GM18520 (cell line): ENCODE data around the gene MBOAT2.

ENCODE experiments used
- ATAC-seq: cut with Tn5 transposase; IDR thresholded peaks from one replicate; pipeline ENCODE4 v1.9.1; 2021; ENCODE audit not compliant: unreplicated experiment

MBOAT2 gene

DNA sequence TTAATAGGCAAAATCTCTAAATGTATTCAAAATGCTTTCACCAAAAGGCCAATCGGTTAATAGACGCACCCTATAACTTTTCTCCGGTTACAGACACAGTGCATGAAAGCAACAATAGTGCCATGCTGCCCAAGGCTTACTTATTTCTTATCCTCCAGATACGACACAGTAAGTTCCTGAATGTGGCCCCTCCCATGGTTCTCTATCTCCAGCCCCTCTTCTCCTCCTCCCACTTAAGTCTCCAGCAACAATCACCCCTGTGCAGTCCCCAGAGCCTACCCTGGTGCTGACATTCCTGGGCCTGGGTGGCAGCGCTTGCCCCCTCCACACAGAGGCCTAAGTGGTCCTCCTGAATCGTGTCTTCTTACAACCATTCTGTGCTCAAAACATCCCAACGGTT, 169.6 kb downstream of the MBOAT2 start:
- no peak for ATAC-seq

DNA sequence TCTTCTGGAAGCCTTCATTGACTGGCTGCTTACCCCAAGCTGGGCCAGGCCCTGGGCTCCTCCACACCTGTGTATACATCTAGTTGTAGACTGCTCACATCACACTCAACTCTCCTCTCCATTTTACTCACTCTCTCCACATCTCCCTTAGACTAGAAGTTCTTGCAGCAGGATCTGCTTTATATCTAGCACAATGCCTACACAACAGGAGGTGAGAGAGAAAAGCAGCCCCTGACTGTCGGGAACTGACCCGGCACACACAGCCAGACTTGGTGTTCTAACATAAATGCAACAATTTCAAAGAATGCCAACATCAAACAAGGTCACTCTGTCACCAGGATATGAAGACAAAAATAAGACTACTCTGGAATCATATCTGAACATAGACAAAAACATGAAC, 172.0 kb downstream of the MBOAT2 start:
- ATAC-seq = no peak

DNA sequence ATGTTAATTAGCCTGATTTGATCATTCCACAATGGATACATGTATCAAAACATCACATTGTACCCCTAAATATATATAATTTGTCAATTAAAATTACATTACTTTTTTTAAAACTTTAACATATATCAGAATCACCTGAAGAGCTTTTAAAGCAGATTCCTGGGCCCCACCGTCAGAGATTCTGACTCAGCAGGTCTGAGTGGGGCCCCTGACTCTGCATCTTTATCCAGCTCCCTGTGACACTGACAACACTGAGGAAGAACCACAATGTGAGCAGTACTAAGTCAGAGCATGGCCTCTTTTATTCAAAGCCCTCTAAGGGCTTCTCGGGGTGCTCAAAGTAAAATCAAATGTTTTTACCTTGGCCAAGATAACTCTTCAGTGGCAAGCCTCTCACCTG, 175.8 kb downstream of the MBOAT2 start:
- ATAC-seq = no peak

DNA sequence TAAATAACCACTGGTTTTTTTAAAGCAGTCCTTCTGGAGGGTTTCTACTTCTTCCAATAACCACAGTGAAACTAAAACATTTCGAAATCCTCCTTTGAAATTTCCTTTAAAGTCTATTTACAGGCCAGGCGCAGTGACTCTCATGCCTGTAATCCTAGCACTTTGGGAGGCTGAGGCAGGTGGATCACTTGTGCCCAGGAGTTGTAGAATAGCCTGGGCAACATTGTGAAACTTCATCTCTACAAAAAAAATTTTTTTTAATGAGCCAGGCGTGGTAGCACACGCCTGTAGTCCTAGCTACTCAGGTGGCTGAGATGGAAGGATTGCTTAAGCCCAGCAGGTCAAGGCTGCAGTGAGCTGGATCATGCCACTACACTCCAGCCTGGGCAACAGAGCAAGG, 181.3 kb downstream of the MBOAT2 start:
- ATAC-seq = no peak

DNA sequence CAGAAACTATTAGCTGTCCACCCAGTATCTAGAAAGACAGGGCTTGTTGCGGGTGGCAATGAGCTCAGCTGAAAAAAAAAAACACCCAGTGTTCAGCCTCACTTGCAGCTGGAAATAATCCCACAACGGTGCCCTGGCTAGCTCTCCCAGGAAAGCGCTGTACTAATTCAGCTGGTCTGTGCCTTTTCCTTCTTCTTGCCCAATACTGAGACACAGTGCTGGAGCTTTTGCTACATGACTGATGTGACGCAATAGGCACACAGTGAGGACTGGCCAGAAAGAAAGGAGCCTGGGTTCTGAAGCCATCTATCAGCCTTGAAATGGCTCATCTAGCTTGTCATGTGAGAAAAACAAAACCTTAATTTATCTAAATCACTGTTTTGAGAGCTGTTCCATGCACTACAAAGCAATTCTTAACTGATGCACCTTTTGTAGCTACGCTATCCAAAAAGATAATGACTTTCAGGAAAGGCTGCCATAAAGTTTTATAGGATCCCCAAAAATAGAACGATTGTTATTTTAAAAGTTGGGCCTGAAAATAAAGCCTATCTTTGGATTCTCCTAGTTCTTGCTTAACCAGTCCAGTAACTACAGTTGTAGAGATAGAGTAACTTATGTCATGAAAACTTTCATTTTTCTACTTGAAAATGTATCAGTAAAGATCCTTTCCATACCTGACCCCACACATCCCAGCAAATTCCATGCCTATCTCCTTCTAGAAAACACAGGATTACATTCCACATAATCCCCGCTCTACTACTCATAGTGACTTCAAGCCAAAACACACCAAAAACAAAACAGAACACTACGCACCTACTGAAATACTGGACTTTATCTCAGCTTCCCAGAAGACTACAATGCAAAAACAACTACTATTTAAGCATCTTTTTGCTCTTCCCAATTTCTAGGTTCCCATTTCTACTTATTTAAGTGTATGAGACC, 181.9 kb downstream of the MBOAT2 start:
- no peak for ATAC-seq

DNA sequence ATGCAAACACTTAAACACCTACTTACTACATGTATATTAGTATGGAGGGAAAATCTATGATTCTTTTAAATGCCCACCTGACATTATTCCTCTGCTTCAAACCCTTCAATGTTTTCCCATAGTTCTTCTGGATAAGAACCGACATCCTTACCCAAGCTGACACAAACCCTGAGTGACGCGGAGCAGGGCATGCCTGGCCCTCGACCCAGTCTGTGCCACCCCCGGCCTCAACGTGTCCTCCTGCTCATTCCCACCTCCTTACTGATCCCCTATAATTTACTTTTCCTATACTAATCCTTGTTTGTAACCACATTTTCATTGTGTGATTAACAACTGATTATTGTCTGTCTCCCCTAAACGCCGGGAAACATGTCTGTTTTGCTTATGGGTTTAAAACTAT, 183.5 kb downstream of the MBOAT2 start:
- no peak for ATAC-seq

DNA sequence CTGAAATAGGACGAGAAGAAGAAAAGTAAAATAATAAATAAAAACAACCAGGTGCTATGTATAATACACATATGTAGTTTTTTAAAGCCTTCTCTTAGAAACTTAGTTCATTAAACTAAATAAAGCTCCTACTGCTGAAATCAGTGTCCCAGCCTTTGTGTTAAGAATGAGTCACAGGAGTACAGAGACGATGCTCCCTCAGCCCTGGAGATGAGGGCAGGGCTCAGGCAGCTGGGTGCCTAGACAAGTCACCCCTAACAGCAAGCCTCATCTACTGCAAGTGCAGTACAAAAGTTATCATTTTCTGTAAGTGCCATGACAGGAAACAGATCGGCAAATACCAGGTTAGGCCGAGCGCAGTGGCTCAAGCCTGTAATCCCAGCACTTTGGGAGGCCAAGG, 184.3 kb downstream of the MBOAT2 start:
- no peak for ATAC-seq

DNA sequence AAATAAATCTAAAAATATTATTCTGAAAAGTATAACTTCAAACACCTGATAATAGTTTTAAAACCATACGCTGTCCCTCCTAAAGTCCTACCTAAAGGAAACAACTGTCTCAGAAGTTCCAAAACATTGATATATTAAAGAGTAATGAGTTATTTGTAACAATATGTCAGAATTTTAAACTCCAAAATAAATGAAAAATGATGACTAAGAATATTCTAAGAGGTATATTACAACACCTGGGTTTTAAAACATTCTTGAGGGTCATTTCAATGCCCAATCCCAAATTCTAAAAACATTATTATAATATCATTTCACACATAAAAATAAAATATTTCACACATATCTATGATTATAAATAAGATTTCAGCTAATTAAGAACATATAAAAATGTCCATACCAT, 186.3 kb downstream of the MBOAT2 start:
- no peak for ATAC-seq

DNA sequence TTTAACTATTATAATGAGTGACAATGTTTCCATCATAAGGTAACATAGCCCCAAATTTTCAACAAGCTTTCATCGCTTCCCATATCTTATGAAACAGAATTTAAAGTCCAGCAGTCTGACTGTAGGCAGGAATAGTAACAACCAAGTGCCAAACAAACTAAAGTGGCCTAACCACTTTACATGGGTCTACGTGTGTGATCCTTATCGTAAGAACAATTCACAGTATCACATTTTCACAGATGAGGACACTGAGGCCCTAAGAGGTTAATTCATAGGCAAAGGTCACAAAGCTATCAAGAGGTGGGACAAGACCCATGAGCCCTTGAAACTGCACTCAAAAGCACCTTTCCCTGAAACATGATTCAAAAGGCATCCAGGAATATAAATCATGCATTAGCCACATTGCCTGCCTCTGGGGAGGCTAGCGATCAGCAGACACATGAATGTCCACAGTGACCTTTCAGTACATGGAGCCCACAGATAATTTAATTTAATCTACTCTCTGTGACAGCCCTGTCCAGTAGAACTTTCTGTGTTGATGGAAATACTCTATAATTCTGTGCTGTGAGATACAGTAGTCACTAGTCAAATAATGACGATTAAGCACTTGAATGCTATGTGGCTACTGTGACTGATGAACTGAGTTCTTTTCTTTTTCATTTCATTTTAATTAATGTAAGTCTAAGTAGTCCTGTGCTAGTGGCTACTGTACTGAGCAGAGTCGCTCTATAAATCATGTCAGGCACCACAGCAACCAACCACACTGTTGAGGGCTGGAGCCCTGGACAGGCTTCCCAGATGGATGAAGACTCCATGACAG, 196.4 kb downstream of the MBOAT2 start:
- ATAC-seq = no peak

DNA sequence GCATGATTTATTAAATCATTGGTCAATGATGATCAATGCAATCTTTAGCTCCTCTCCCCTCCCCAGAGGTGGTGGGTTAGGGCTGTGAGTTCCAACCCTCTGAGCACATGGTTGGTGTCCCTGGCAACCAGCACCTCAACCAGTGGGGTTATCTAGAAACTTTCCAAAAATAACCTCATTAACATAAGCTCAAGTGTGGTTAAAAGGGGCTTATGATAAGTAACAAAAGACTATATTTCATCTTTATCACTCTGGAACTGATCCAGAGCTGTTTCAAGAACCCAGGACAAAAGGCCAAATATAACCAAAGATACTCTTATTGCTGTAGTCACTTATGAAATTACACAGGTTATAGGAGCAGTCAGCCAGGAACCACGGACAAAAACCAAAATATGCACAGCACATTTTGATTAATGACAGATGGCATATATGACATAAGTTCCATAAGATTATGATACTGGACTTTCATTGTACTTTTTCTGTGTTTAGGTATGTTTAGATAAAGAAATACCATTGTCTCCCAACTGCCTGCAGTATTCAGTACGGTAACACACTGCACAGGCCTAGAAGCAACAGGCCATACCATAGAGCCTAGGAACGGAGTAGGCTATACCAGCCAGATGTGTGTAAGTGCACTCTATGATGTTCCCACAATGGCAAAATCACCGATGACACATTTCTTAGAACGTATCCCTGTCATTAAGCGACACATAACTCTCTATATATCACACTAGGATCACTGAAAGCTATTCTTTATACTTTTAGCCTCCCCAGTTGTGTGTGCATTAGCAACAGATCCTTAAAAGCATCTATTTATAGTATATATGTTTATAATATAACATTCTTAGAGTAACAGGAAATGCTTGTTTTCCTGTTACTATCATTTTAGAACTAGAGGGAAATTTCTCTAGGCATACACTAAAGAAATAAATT, 197.9 kb downstream of the MBOAT2 start:
- ATAC-seq = no peak

DNA sequence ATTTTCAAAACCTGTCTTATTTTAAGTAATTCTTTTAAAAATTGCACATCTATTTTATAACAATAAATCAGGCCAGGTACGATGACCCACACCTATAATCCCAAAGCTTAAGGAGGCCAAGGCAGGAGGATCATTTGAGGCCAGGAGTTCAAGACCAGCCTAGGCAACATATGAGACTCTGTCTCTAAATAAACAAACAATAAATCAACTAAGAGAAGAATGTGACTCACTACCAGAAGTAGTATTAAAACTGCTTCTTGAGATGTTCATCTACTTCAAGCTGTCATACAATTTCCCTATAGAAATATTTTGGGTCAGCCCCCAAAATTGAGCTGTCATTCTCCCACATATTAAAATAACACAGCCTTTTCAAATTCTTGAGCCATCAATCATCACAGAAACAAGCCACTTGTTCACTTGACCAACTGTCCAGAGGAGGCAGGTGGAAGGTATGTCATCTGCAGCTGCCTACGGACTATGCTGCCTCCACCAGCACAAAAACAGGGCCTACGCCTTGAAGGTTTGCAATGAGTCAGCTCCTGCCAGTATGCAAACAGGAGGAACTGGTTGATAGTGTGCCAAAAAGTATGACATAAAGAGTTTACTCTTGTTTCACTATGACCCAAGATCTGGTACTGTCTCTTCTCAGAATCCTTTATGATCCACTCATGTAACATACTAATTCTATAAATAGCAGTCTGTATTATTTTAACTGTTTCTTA, 199.7 kb downstream of the MBOAT2 start:
- peak; percentile 96 for ATAC-seq

DNA sequence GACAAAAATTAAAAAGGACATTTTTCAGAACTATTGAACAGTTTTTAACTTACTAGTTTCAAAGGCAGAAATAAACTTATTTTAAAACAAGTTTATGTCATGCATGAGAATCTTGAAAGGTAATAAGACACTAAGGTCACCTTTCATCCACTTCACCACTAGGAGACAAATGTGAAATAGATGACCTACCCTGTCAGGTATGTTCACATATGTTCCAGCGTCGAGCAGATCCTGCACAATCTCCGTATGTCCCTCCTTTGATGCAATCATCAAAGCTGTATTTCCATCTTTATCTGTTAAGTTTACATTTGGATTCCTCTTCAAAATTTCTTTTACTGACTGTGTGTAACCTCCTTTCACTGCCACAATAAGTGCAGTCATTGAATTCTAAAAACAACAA, 200.7 kb downstream of the MBOAT2 start:
- ATAC-seq = no peak
